Esophagus squamous epithelium (tissue), 5 donors: Measurements from ENCODE around the gene ZNF774. TPM values are rescaled to one million over a fixed set of nuclear protein-coding genes. Genes with fewer than 3 reads are reported as not detected.

Source experiments
- DNase-seq: peaks from one replicate; lab custom pipeline; 2025; lab: John Stamatoyannopoulos, UW
- H3K27ac ChIP-seq, 4 donors: fragments of 200-600 bp; sonication (generic); one replicate each; pipeline ENCODE4 v1.5.1; 2016 to 2019; ENCODE audit warnings: mild to moderate bottlenecking in 1 of 4
- H3K27me3 ChIP-seq, 4 donors: fragments of 200-600 bp; sonication (generic); 1 replicate in 3 of 4; 2 replicates in 1 of 4; pipeline versions ENCODE4 v1.5.1 to v1.6.0; 2017 to 2021; ENCODE audit warnings: antibody characterized with exemption in 1 of 4
- H3K36me3 ChIP-seq, 3 donors: fragments of 200-600 bp; sonication (generic); one replicate each; pipeline ENCODE4 v1.5.1; 2016 to 2019
- H3K4me1 ChIP-seq, 3 donors: fragments of 200-600 bp; sonication (generic); one replicate each; pipeline ENCODE4 v1.5.1; 2017 to 2019
- H3K4me3 ChIP-seq, 4 donors: fragments of 200-600 bp; sonication (generic); 1 replicate in 3 of 4; 2 replicates in 1 of 4; pipeline ENCODE4 v1.5.1; 2016 to 2019; ENCODE audit warnings: mild to moderate bottlenecking in 2 of 4, moderate library complexity in 1 of 4
- H3K9me3 ChIP-seq, 3 donors: fragments of 200-600 bp; sonication (generic); one replicate each; pipeline ENCODE4 v1.5.1; 2016 to 2019
- CTCF ChIP-seq, 6 experiments: fragments of 450-650 bp in 4 of 6; fragments of 200-600 bp in 2 of 6; sonication (generic) in 2 of 6; IDR thresholded peaks; one replicate each; pipeline ENCODE4 v1.5.1; 2016 to 2019; ENCODE audit warnings: antibody characterized with exemption in 6 of 6, mild to moderate bottlenecking in 4 of 6, moderate library complexity in 4 of 6
- POLR2A ChIP-seq, 4 donors: fragments of 450-650 bp; IDR thresholded peaks; one replicate each; pipeline ENCODE4 v1.6.1; 2017; ENCODE audit warnings: antibody characterized with exemption in 4 of 4, mild to moderate bottlenecking in 4 of 4, moderate library complexity in 3 of 4
- WGBS, 2 donors: methylation state at CpG; one replicate each; pipeline ENCODE4 v1.1.5; 2018; 5-methylcytosine and 5-hydroxymethylcytosine counted together
- intact Hi-C: fragments of 100-400 bp; cut with DNase I; formaldehyde crosslinking; loops from one replicate; pipeline ENCODE4 v1.15.0; 2022
- total RNA-seq, 4 donors: library from RNA; depleted of rRNA; stranded (reverse); fragments of >200 nt; gene quantifications; one replicate each; pipeline ENCODE4 v1.1.0, GENCODE V29; 2016
- donor health status: DM: yes; HTN: yes; CAD: no.

ZNF774 gene
- total RNA-seq, 4 donors from 2014 or later = 0.79 to 9.3 (median 1.8) TPM

- Histone ChIP-seq H3K27me3 (no peaks in the 10 kb centered on the region), H3K4me1 (no peaks in the 10 kb centered on the region), H3K9me3 (no peaks in the 10 kb centered on the region), H3K4me3 (no peak overlapping the region), H3K36me3 (no peaks in the 10 kb centered on the region), H3K27ac (no peak overlapping the region)
- TF ChIP-seq CTCF (IDR thresholded peaks at IDR 0.05) = no peak
- no peak for TF ChIP-seq POLR2A (IDR thresholded peaks at IDR 0.05)
- WGBS, 2 donors = 92 to 98% methylated on average over 4 of the region's 4 CpGs
- DNase-seq = no peak
- intact Hi-C loops = no loop called here
Measured at GRCh38 chr15:90309020-90309419, 43.1 kb upstream of the ZNF774 start.

- Histone ChIP-seq H3K4me3 (peak overlapping the region in 2 of 4 donors; percentile 1 to 2), H3K27me3 (no peaks in the 10 kb centered on the region), H3K4me1 (peaks cover 10 to 36% (median 25%) of the 10 kb centered on the region in 3 donors), H3K9me3 (no peaks in the 10 kb centered on the region), H3K27ac (peak overlapping the region; percentile 75 to 89 (median 84)), H3K36me3 (no peaks in the 10 kb centered on the region)
- no peak for TF ChIP-seq CTCF (IDR thresholded peaks at IDR 0.05)
- no peak for TF ChIP-seq POLR2A (IDR thresholded peaks at IDR 0.05)
- 17 to 23% methylated on average over 5 of the region's 5 CpGs for WGBS, 2 donors
- intact Hi-C loops = no loop called here
- no peak for DNase-seq
Measured at GRCh38 chr15:90315278-90315982, 36.7 kb upstream of the ZNF774 start.

- Histone ChIP-seq H3K4me1 (peaks cover 10 to 41% (median 29%) of the 10 kb centered on the region in 3 donors), H3K4me3 (peak overlapping the region in 1 of 4 donors; percentile 2), H3K27me3 (no peaks in the 10 kb centered on the region), H3K36me3 (no peaks in the 10 kb centered on the region), H3K9me3 (no peaks in the 10 kb centered on the region), H3K27ac (peak overlapping the region; percentile 75 to 89 (median 84))
- no peak for DNase-seq
- 26 to 35% methylated on average over 4 of the region's 4 CpGs for WGBS, 2 donors
- TF ChIP-seq CTCF (IDR thresholded peaks at IDR 0.05) (no peak), POLR2A (IDR thresholded peaks at IDR 0.05) (no peak)
- intact Hi-C loops = no loop called here
Measured at GRCh38 chr15:90316139-90316538, 35.9 kb upstream of the ZNF774 start.

GRCh38 chr15:90318591-90318990 is 33.5 kb upstream of the ZNF774 start:
- intact Hi-C loops = no loop called here
- no peaks in the 10 kb centered on the region for H3K36me3 ChIP-seq
- 69 to 87% methylated on average over 4 of the region's 4 CpGs for WGBS, 2 donors
- TF ChIP-seq CTCF (IDR thresholded peaks at IDR 0.05) (no peak), POLR2A (IDR thresholded peaks at IDR 0.05) (no peak)
- no peak for DNase-seq
- peaks cover 10 to 55% (median 39%) of the 10 kb centered on the region in 3 donors for H3K4me1 ChIP-seq
- no peak overlapping the region for H3K27ac ChIP-seq
- H3K9me3 ChIP-seq = no peaks in the 10 kb centered on the region
- H3K27me3 ChIP-seq = no peaks in the 10 kb centered on the region
- no peak overlapping the region for H3K4me3 ChIP-seq

- Histone ChIP-seq H3K27ac (peak overlapping the region; percentile 69 to 77 (median 73)), H3K27me3 (no peaks in the 10 kb centered on the region), H3K4me3 (peak overlapping the region in 3 of 4 donors; percentile 25 to 53 (median 32)), H3K9me3 (no peaks in the 10 kb centered on the region), H3K36me3 (no peaks in the 10 kb centered on the region), H3K4me1 (peaks cover 10 to 47% (median 33%) of the 10 kb centered on the region in 3 donors)
- WGBS, 2 donors = 9% methylated on average over 17 of the region's 17 CpGs
- peak in 1 of 4 donors; percentile 9 for TF ChIP-seq POLR2A (IDR thresholded peaks at IDR 0.05)
- peak; percentile 93 to 99 (median 96) for TF ChIP-seq CTCF (IDR thresholded peaks at IDR 0.05)
- intact Hi-C loops = loop anchor here (10.0 kb wide), 1 partner anchor 165 kb away; no protein-coding TSS in a partner anchor
- no peak for DNase-seq
Measured at GRCh38 chr15:90320062-90320884, 31.8 kb upstream of the ZNF774 start.
